ENCODE results near the gene ZNF76.

The ZNF76 gene

GRCh38 chr6:35259948-35260590, 534 bp downstream of the ZNF76 start:
- POLR2A ChIA-PET (ENCODE audit: low non-redundant PET): interaction anchor here (1.0 kb wide), 1 partner anchor 110 kb away, joined by 3 read pairs; no protein-coding TSS in a partner anchor
- H3K27ac ChIP-seq: peak overlapping the region; percentile 93
- peak; percentile 86 for DNase-seq (ENCODE audit: low spot score)
- TF ChIP-seq CTCF (conservative IDR thresholded peaks at IDR 0.05; ENCODE audit: low read depth): no peak
- CTCF ChIA-PET: interaction anchor here (0.6 kb wide), 2 partner anchors 19 to 82 kb away, joined by 3 to 6 read pairs; partner anchors contain the start of gene PPARD

DNA sequence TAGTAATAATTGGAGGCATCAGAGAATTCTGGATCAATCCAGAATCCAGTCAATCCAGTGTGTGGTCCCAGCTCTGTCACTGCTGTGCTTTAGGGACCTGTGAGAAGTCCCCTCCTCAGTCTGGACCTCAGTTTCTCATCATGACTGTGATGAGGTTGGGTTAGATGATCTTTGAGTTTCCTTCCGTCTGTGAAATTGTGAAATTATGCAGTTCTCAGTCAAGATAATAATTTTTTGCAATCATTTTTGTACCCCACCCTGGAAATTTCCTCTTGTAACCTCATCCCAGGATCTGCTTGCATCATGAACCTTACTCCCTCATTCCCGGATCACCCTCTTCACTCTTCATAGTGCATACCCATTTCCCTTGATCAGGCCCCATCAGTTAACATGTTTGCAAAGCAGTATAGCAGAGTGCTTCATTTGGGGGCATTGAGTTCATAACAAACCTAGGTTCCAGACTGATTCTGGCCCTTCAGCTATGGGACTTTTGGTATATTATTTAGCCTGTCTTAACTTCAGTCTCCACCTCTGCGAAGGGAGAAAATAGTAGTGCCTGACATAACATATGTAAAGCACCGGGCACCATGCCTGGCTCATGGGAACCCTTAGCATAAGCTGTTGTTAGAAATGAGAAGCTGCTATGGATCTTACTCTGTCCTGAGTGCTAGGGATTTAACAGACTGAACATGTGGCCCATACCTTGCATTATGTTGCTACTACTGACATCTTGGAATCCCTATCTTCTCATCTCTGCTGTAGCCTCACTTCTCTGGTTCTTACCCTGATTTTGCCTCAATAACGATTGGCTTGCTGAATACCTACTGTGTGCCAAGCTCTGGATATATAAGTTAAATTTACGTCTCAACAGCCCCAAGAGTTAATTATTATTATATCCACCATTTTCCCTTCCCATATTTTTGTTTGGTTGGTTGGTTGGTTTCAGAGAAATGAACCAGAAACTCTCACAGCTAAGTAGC, 1.3 kb downstream of the ZNF76 start:
- ChIA-PET POLR2A (ENCODE audit: low non-redundant PET) (no interaction called here), CTCF (no interaction called here)
- no peak for TF ChIP-seq CTCF (conservative IDR thresholded peaks at IDR 0.05; ENCODE audit: low read depth)
- DNase-seq (ENCODE audit: low spot score): no peak
- H3K27ac ChIP-seq: peak overlapping the region; percentile 93

DNA sequence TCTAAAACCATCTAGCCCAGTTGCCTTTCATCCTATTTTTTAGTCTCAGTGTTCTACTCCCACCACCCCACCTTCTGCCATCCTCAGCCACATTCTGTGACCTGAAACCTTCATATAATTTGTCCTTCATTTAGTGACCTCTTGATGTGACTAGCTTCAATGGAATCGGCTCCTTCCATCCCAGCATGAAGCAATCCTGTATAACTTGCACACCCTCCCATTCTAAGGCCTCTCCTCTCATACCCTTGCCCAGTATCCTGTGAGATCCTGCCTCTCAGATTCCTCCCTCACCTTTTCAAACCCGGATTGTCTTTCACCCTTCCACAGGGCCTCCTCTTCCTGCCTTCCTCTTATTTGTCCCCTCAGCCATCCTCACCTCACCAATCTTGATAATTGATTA, 3.1 kb downstream of the ZNF76 start:
- POLR2A ChIA-PET (ENCODE audit: low non-redundant PET): no interaction called here
- CTCF ChIA-PET: no interaction called here
- no peak for DNase-seq (ENCODE audit: low spot score)
- no peak for TF ChIP-seq CTCF (conservative IDR thresholded peaks at IDR 0.05; ENCODE audit: low read depth)
- no peak overlapping the region for H3K27ac ChIP-seq

DNA sequence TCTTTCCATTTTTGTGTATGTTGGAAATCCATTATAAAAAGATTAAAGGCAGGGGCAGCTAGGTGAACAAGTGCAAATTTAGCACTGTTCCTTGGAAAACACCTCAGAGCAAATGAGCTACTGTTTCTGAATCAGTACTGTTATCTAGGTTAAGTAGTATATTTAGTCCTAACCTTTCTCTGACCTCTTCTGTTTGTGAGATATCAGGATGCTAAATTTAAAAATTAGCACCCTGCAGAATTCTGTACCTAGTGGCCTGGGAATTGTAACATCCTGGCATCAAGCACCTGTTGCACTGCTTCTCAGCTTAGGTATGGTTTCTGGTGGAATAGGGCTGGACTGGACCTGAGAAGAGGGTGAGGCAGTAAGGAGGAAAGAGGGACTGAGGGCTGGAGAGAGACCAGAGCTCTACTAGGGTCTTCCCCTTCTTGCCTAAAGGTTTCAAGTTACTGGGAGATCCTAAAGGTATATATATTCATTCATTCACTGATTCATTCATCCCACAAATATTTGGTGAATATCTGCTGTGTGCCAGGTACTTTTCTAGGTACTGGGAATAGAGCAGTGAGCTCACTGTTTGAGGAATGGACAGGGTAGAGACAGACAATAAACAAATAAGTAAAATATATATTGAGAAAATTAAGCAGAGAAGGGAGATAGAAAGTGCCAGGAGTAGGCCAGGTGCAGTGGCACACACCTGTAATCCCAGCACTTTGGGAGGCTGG, 5.2 kb downstream of the ZNF76 start:
- ChIA-PET CTCF (no interaction called here), POLR2A (ENCODE audit: low non-redundant PET) (no interaction called here)
- H3K27ac ChIP-seq: no peak overlapping the region
- no peak for DNase-seq (ENCODE audit: low spot score)
- no peak for TF ChIP-seq CTCF (conservative IDR thresholded peaks at IDR 0.05; ENCODE audit: low read depth)

DNA sequence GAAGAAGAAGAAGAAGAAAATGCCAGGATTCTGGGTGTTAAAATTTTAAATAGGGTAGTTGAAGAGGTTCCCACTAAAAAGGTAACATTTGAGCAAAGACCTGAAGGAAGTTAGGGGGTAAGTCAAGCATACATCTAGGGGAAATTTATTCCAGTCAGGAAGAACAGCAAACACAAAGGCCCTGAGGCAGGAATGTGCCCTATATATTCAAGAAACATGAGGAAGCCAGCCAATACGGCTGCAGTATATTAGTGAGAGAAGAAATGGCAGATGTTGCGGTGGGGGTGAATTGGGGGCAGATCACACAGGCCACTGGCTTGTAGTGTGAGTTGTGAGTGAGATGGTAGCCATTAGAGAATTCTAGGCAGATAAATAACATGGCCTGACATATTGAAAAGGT, 6.0 kb downstream of the ZNF76 start:
- ChIA-PET POLR2A (ENCODE audit: low non-redundant PET) (no interaction called here), CTCF (interaction anchor here (0.9 kb wide), 1 partner anchor 25 kb away, joined by 3 read pairs; no protein-coding TSS in a partner anchor)
- no peak for TF ChIP-seq CTCF (conservative IDR thresholded peaks at IDR 0.05; ENCODE audit: low read depth)
- H3K27ac ChIP-seq: no peak overlapping the region
- no peak for DNase-seq (ENCODE audit: low spot score)

GRCh38 chr6:35267446-35267845, 7.9 kb downstream of the ZNF76 start:
- H3K27ac ChIP-seq: no peak overlapping the region
- TF ChIP-seq CTCF (conservative IDR thresholded peaks at IDR 0.05; ENCODE audit: low read depth): no peak
- ChIA-PET CTCF (interaction anchor here (0.9 kb wide), 1 partner anchor 27 kb away, joined by 3 read pairs; no protein-coding TSS in a partner anchor), POLR2A (ENCODE audit: low non-redundant PET) (no interaction called here)
- DNase-seq (ENCODE audit: low spot score): no peak

Data from RWPE1 (cell line).